ENCODE results near the gene MALRD1.
A peak's percentile ranks its signal among the peaks of the same experiment; 100 is the strongest.

DNA sequence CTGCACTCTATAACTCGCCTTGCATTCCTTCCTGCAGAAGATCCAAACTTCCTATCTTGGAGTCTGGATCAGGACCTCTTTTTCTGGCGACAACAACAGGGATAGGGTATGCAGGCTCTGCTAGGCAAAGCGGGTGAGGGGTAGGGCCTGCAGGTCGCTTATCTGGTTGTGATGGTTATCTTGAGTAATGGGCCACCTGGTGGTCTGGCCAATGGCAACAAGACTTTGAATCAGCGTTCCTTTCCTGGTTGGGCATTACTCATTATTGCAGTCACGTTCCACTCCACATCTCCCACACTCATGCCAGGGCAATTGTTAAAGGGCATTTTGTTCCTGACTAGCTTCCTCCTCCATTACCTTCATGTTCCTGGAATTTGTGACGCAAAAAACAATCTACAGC is 719.3 kb downstream of the MALRD1 start:
- TF ChIP-seq, protein P1, sequence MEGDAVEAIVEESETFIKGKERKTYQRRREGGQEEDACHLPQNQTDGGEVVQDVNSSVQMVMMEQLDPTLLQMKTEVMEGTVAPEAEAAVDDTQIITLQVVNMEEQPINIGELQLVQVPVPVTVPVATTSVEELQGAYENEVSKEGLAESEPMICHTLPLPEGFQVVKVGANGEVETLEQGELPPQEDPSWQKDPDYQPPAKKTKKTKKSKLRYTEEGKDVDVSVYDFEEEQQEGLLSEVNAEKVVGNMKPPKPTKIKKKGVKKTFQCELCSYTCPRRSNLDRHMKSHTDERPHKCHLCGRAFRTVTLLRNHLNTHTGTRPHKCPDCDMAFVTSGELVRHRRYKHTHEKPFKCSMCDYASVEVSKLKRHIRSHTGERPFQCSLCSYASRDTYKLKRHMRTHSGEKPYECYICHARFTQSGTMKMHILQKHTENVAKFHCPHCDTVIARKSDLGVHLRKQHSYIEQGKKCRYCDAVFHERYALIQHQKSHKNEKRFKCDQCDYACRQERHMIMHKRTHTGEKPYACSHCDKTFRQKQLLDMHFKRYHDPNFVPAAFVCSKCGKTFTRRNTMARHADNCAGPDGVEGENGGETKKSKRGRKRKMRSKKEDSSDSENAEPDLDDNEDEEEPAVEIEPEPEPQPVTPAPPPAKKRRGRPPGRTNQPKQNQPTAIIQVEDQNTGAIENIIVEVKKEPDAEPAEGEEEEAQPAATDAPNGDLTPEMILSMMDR (IDR thresholded peaks at IDR 0.05; ENCODE audit: control extremely low read depth in 1 of 3, insufficient read depth in 1 of 3, low read depth in 1 of 3, low read length in 3 of 3) = peak; percentile 42 to 51 (median 44)
- TF ChIP-seq, protein P2, sequence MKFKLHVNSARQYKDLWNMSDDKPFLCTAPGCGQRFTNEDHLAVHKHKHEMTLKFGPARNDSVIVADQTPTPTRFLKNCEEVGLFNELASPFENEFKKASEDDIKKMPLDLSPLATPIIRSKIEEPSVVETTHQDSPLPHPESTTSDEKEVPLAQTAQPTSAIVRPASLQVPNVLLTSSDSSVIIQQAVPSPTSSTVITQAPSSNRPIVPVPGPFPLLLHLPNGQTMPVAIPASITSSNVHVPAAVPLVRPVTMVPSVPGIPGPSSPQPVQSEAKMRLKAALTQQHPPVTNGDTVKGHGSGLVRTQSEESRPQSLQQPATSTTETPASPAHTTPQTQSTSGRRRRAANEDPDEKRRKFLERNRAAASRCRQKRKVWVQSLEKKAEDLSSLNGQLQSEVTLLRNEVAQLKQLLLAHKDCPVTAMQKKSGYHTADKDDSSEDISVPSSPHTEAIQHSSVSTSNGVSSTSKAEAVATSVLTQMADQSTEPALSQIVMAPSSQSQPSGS (IDR thresholded peaks at IDR 0.05; ENCODE audit: low read length) = no peak
- TF ChIP-seq EP300 (IDR thresholded peaks at IDR 0.05; ENCODE audit: borderline replicate concordance in 1 of 2, low read depth in 2 of 2, low read length in 2 of 2) = no peak
- TF ChIP-seq, protein P3, sequence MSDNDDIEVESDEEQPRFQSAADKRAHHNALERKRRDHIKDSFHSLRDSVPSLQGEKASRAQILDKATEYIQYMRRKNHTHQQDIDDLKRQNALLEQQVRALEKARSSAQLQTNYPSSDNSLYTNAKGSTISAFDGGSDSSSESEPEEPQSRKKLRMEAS (IDR thresholded peaks at IDR 0.05) = no peak
- no peak for TF ChIP-seq JUND (IDR thresholded peaks at IDR 0.05; ENCODE audit: low read length)
- TF ChIP-seq CHD2 (IDR thresholded peaks at IDR 0.05; ENCODE audit: low read length) = no peak
- TF ChIP-seq EGR1 (IDR thresholded peaks at IDR 0.05; ENCODE audit: borderline replicate concordance, low read depth, low read length) = no peak
